Type B pancreatic cell (in vitro differentiated cells): Measurements from ENCODE around the gene RPL3. TPM values are rescaled to one million over a fixed set of nuclear protein-coding genes. Genes with fewer than 3 reads are reported as not detected.
A peak's percentile ranks its signal among the peaks of the same experiment; 100 is the strongest.

Experiments used
- DNase-seq: peaks from one replicate; pipeline ENCODE4 v3.0.0; 2021; ENCODE audit warnings: mixed read lengths; ENCODE audit not compliant: unreplicated experiment; ENCODE audit errors: extremely low spot score
- H3K27ac Mint-ChIP-seq: 2 replicates; pipeline ENCODE4 v1.8.0; 2021; ENCODE audit warnings: mild to moderate bottlenecking, mixed read lengths
- H3K27me3 Mint-ChIP-seq: 2 replicates; pipeline ENCODE4 v1.8.0; 2021; ENCODE audit warnings: mixed read lengths
- H3K36me3 Mint-ChIP-seq: 2 replicates; pipeline ENCODE4 v1.8.0; 2021; ENCODE audit warnings: mixed read lengths
- H3K4me1 Mint-ChIP-seq: one replicate; pipeline ENCODE4 v1.8.0; 2021; ENCODE audit warnings: mixed read lengths; ENCODE audit not compliant: unreplicated experiment
- H3K4me3 Mint-ChIP-seq: 2 replicates; pipeline ENCODE4 v1.8.0; 2021; ENCODE audit warnings: mild to moderate bottlenecking, mixed read lengths
- H3K9me3 Mint-ChIP-seq: 2 replicates; pipeline ENCODE4 v1.8.0; 2021; ENCODE audit warnings: mixed read lengths
- total RNA-seq: library from RNA; stranded (reverse); gene quantifications from 2 replicates; pipeline ENCODE4 v1.2.1, GENCODE V29; 2021; ENCODE audit warnings: low replicate concordance
- TF ChIP-seq, protein P1 (sequence below): fragments of 200-600 bp; sonication (generic); conservative IDR thresholded peaks from 2 replicates; pipeline ENCODE4 v1.5.0; 2021; ENCODE audit warnings: antibody characterized with exemption, mild to moderate bottlenecking

RPL3 gene
- total RNA-seq, 1 donor from 2014 or later = 2,431 TPM

DNA sequence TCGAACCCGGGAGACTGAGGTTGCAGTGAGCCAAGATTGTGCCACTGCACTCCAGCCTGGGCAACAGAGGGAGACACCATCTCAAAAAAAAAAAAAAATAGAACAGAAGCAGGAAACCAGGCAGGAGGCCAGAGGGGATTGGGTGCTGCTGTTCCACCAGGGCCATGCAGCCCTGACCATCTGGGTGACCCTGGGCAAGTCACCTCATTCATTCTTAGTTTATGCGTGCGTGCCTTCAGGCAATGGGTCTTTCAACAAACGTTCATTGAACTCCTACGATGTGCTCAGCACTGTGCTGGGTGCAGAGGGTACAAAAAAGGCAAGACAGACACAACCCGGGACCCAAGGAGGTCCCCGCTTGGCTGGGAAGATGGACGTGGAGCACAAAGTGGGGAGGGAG lies 18.3 kb downstream of the RPL3 start:
- no peak for DNase-seq
- Mint-ChIP-seq H3K27me3 (no peaks in the 10 kb centered on the region), H3K4me3 (no peak overlapping the region), H3K36me3 (no peaks in the 10 kb centered on the region), H3K4me1 (peaks cover 29% of the 10 kb centered on the region), H3K27ac (peak overlapping the region; percentile 25), H3K9me3 (no peaks in the 10 kb centered on the region)
- TF ChIP-seq, protein P1, sequence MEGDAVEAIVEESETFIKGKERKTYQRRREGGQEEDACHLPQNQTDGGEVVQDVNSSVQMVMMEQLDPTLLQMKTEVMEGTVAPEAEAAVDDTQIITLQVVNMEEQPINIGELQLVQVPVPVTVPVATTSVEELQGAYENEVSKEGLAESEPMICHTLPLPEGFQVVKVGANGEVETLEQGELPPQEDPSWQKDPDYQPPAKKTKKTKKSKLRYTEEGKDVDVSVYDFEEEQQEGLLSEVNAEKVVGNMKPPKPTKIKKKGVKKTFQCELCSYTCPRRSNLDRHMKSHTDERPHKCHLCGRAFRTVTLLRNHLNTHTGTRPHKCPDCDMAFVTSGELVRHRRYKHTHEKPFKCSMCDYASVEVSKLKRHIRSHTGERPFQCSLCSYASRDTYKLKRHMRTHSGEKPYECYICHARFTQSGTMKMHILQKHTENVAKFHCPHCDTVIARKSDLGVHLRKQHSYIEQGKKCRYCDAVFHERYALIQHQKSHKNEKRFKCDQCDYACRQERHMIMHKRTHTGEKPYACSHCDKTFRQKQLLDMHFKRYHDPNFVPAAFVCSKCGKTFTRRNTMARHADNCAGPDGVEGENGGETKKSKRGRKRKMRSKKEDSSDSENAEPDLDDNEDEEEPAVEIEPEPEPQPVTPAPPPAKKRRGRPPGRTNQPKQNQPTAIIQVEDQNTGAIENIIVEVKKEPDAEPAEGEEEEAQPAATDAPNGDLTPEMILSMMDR = no peak

DNA sequence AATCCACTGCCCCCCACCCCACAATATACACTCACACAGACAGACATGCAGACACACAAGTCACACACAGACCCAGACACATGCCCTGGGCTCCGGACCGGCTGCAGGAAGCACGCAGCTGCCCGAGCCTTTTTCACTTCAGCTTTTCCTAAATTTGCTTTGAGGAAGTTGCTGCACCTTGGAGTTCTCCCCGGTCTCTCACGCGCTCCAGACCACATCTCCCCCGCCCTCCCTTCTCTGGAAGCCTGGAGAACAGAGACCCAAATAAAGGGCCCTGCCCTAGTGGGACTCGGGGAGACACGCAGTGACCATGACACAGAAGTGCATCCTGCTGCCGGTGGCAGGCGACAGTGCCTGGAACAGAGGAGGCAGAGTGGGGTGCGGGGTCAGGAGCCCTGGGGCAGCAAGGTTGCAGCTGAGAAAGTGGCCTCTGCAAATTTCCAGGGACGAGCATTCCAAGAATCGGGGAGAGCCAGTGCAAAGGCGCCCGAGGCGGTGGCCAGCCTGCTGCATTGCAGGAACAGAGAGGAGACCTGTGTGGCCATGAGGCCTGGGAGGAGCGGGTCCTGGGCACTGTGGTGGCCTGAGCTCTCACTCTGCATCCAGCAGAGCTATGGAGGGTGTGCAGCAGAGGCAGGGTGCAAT lies 19.1 kb downstream of the RPL3 start:
- Mint-ChIP-seq H3K4me3 (peak overlapping the region; percentile 14), H3K27me3 (no peaks in the 10 kb centered on the region), H3K27ac (peak overlapping the region; percentile 84), H3K9me3 (no peaks in the 10 kb centered on the region), H3K4me1 (peaks cover 32% of the 10 kb centered on the region), H3K36me3 (no peaks in the 10 kb centered on the region)
- TF ChIP-seq, protein P1 = no peak
- no peak for DNase-seq

DNA sequence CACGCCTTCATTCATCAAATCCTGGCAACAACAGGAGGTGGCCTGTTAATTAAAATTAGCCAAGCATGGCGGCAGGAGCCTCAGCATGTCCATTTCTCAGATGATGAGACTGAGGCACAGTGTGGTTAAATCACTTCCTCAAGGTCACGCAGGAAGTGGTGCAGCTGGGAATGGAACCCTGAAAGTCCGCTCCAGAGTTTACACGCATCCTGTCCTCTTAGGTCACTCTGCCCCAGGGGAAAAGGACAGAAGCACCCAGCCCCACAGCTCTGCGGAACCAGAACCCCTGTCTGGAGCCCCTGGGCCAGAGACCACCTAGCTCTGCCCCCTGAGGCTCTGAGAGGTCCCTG lies 19.6 kb downstream of the RPL3 start:
- no peak for DNase-seq
- H3K27ac Mint-ChIP-seq = peak overlapping the region; percentile 84
- no peaks in the 10 kb centered on the region for H3K36me3 Mint-ChIP-seq
- no peaks in the 10 kb centered on the region for H3K9me3 Mint-ChIP-seq
- peaks cover 32% of the 10 kb centered on the region for H3K4me1 Mint-ChIP-seq
- TF ChIP-seq, protein P1 = no peak
- no peaks in the 10 kb centered on the region for H3K27me3 Mint-ChIP-seq
- peak overlapping the region; percentile 14 for H3K4me3 Mint-ChIP-seq

DNA sequence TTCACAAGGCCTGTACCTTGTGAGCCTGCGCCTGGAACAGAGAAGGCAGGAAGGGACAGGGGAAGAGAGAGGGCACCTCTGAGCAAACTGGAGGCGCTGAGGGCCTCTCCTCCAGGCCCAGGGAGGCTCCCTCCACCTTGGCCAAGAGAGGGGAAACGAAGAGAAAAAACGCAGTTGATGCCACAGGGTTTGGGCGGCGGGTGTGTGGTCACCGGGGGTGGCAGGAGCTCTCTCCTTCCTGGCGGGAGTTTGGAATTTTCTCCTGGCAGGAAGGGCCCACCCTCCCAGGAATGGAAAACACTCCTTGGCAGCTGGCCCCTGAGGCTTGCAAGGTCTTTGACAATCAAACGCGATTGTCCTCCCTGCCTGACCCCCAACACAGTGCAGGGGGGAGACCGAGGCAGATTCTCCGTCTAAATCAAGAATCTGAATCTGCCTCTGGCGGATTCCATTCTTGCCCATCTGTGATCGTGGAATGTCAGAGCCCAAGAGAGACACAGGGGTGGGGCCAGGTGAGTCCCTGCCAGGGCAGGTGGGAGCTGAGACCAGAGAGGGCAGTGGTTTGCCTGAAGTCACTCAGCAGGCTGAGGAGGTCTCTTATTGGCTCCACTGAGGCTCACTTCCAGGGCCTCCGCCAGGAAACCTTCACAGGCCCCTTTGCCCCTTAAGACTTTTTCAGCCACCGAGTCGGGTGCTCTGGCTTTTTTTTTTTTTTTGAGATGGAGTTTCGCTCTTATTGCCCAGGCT lies 21.0 kb downstream of the RPL3 start:
- DNase-seq = no peak
- no peaks in the 10 kb centered on the region for H3K27me3 Mint-ChIP-seq
- TF ChIP-seq, protein P1 = no peak
- peaks cover 42% of the 10 kb centered on the region for H3K4me1 Mint-ChIP-seq
- H3K36me3 Mint-ChIP-seq = no peaks in the 10 kb centered on the region
- no peak overlapping the region for H3K4me3 Mint-ChIP-seq
- H3K27ac Mint-ChIP-seq = peak overlapping the region; percentile 64
- peaks cover 4% of the 10 kb centered on the region for H3K9me3 Mint-ChIP-seq

DNA sequence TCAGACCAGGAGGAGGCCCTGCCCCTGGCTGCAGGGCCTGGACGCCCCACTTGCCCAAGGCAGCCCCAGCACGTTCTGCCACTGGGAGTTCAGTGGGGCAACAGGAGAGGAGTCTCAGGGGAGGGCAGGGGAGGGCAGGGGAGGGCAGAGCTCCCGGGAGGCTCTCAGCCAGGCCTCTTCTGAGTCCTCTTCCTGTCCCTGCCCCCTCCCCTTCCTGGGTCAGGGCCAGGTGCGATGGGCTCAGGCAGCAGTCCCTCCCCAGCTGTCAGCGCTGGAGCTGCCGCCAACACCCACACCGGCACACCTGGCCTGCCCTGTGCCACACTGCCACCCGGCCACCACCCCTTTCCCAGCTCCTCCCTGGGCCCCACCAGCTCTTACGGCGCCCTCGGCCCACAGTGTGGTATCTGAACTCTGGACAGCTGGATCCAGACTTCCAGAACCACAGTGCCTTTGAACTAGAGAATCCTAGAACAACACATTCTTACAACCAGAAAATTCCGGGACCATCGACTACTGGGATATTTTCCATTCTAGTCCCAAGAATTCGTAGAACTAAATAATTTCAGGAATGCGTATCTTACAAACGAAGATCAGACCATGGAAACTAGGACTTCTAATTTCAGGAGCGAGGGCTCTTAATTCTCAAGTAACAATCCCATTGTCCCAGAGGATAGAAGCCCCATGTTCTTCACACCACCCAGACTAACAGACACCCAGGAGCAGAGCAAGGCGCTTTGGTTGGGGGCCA lies 21.8 kb downstream of the RPL3 start:
- TF ChIP-seq, protein P1 = no peak
- peak overlapping the region; percentile 64 for H3K27ac Mint-ChIP-seq
- H3K4me3 Mint-ChIP-seq = peak overlapping the region; percentile 22
- peaks cover 47% of the 10 kb centered on the region for H3K4me1 Mint-ChIP-seq
- no peaks in the 10 kb centered on the region for H3K27me3 Mint-ChIP-seq
- H3K9me3 Mint-ChIP-seq = peaks cover 5% of the 10 kb centered on the region
- no peak for DNase-seq
- no peaks in the 10 kb centered on the region for H3K36me3 Mint-ChIP-seq
